Parathyroid adenoma (tissue), 2 donors: ENCODE data around the gene ZNF280A.

ENCODE experiments used
- H2AFZ ChIP-seq: fragments of 300-600 bp; sonication (generic); one replicate; pipeline ENCODE4 v1.7.0; 2017; ENCODE audit warnings: antibody characterized with exemption, mild to moderate bottlenecking
- H3K27ac ChIP-seq: fragments of 300-600 bp; sonication (generic); one replicate; pipeline ENCODE4 v1.7.0; 2017
- H3K27me3 ChIP-seq: fragments of 300-600 bp; sonication (generic); one replicate; pipeline ENCODE4 v1.7.0; 2017; ENCODE audit warnings: low read length; ENCODE audit not compliant: control insufficient read depth, insufficient read depth
- H3K36me3 ChIP-seq: fragments of 300-600 bp; sonication (generic); one replicate; pipeline ENCODE4 v1.7.0; 2017; ENCODE audit warnings: low read length; ENCODE audit not compliant: control insufficient read depth, insufficient read depth
- H3K4me1 ChIP-seq: fragments of 300-600 bp; sonication (generic); one replicate; pipeline ENCODE4 v1.7.0; 2017; ENCODE audit warnings: control low read depth
- H3K4me2 ChIP-seq: fragments of 300-600 bp; sonication (generic); one replicate; pipeline ENCODE4 v1.7.0; 2017; ENCODE audit warnings: low read length
- H3K4me3 ChIP-seq: fragments of 300-600 bp; sonication (generic); one replicate; pipeline ENCODE4 v1.7.0; 2017; ENCODE audit warnings: low read depth, low read length
- H3K79me2 ChIP-seq: fragments of 300-600 bp; sonication (generic); one replicate; pipeline ENCODE4 v1.7.0; 2017; ENCODE audit warnings: control low read depth
- H3K9ac ChIP-seq: fragments of 300-600 bp; sonication (generic); one replicate; pipeline ENCODE4 v1.7.0; 2017; ENCODE audit warnings: mild to moderate bottlenecking
- H3K9me3 ChIP-seq: fragments of 300-600 bp; sonication (generic); one replicate; pipeline ENCODE4 v1.7.0; 2017; ENCODE audit warnings: low read length; ENCODE audit not compliant: control insufficient read depth
- CTCF ChIP-seq: fragments of 300-600 bp; sonication (generic); IDR thresholded peaks from one replicate; pipeline ENCODE4 v1.7.0; 2017; ENCODE audit warnings: antibody characterized with exemption, mild to moderate bottlenecking
- donor health status: primary hyperparathyroidism.

The ZNF280A gene

GRCh38 chr22:22485524-22485923 is 34.5 kb downstream of the ZNF280A start:
- Histone ChIP-seq H3K9ac (no peak overlapping the region), H3K4me3 (no peak overlapping the region), H3K9me3 (no peaks in the 10 kb centered on the region), H2AFZ (no peak overlapping the region), H3K79me2 (no peaks in the 10 kb centered on the region), H3K4me2 (no peak overlapping the region), H3K27ac (no peak overlapping the region), H3K36me3 (no peaks in the 10 kb centered on the region), H3K27me3 (no peaks in the 10 kb centered on the region), H3K4me1 (no peaks in the 10 kb centered on the region)
- TF ChIP-seq CTCF: no peak

GRCh38 chr22:22484023-22484422 is 36.0 kb downstream of the ZNF280A start:
- H2AFZ ChIP-seq: no peak overlapping the region
- H3K27me3 ChIP-seq: no peaks in the 10 kb centered on the region
- no peaks in the 10 kb centered on the region for H3K79me2 ChIP-seq
- no peaks in the 10 kb centered on the region for H3K36me3 ChIP-seq
- no peak overlapping the region for H3K27ac ChIP-seq
- no peaks in the 10 kb centered on the region for H3K4me1 ChIP-seq
- no peak overlapping the region for H3K4me3 ChIP-seq
- H3K9ac ChIP-seq: no peak overlapping the region
- no peak for TF ChIP-seq CTCF
- H3K9me3 ChIP-seq: no peaks in the 10 kb centered on the region
- H3K4me2 ChIP-seq: no peak overlapping the region

GRCh38 chr22:22480940-22481339 is 39.1 kb downstream of the ZNF280A start:
- Histone ChIP-seq H3K36me3 (no peaks in the 10 kb centered on the region), H3K4me3 (no peak overlapping the region), H3K9ac (no peak overlapping the region), H3K79me2 (no peaks in the 10 kb centered on the region), H3K9me3 (no peaks in the 10 kb centered on the region), H3K4me1 (no peaks in the 10 kb centered on the region), H3K4me2 (no peak overlapping the region), H2AFZ (no peak overlapping the region), H3K27me3 (no peaks in the 10 kb centered on the region), H3K27ac (no peak overlapping the region)
- no peak for TF ChIP-seq CTCF

GRCh38 chr22:22479999-22480532 is 40.0 kb downstream of the ZNF280A start:
- H3K4me3 ChIP-seq: no peak overlapping the region
- no peaks in the 10 kb centered on the region for H3K36me3 ChIP-seq
- no peak overlapping the region for H2AFZ ChIP-seq
- no peaks in the 10 kb centered on the region for H3K27me3 ChIP-seq
- no peaks in the 10 kb centered on the region for H3K9me3 ChIP-seq
- TF ChIP-seq CTCF: no peak
- no peak overlapping the region for H3K9ac ChIP-seq
- H3K27ac ChIP-seq: no peak overlapping the region
- no peaks in the 10 kb centered on the region for H3K4me1 ChIP-seq
- no peaks in the 10 kb centered on the region for H3K79me2 ChIP-seq
- no peak overlapping the region for H3K4me2 ChIP-seq

GRCh38 chr22:22479116-22479515 is 41.0 kb downstream of the ZNF280A start:
- no peaks in the 10 kb centered on the region for H3K79me2 ChIP-seq
- no peaks in the 10 kb centered on the region for H3K36me3 ChIP-seq
- no peaks in the 10 kb centered on the region for H3K4me1 ChIP-seq
- no peak overlapping the region for H3K27ac ChIP-seq
- H3K27me3 ChIP-seq: no peaks in the 10 kb centered on the region
- H3K4me3 ChIP-seq: no peak overlapping the region
- no peak overlapping the region for H3K9ac ChIP-seq
- TF ChIP-seq CTCF: no peak
- H3K9me3 ChIP-seq: no peaks in the 10 kb centered on the region
- H2AFZ ChIP-seq: no peak overlapping the region
- H3K4me2 ChIP-seq: no peak overlapping the region
